HG03064 (cell line): ENCODE results near the gene DNAI7.

Experiments used
- ATAC-seq: cut with Tn5 transposase; IDR thresholded peaks from one replicate; pipeline ENCODE4 v1.9.1; 2021; ENCODE audit warnings: low read depth; ENCODE audit not compliant: unreplicated experiment

Gene DNAI7, protein sequence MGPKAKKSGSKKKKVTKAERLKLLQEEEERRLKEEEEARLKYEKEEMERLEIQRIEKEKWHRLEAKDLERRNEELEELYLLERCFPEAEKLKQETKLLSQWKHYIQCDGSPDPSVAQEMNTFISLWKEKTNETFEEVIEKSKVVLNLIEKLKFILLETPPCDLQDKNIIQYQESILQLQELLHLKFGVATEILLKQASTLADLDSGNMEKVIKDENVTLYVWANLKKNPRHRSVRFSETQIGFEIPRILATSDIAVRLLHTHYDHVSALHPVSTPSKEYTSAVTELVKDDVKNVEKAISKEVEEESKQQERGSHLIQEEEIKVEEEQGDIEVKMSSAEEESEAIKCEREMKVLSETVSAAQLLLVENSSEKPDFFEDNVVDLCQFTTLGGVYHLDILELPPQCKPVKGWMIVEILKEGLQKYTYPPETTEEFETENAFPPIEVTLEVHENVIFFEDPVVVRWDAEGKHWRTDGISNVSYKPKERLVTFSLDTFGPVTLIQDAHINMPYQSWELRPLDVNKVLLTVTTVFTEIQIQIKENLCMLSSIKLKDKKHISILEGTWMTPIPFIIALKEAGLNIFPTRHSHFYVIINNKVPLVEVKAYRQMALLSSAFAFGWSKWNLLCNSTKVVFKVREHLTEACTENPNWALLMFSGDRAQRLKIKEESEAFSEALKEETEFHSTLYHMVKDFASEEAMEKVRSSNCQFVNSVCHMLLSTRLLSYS

GRCh38 chr12:25195056-25195971, at the start of gene DNAI7, which contains the start of gene ETFRF1:
Gene DNAI7 (minus strand): TSS chr12:25195160. CDS start chr12:25195078, 82 bp downstream.
Gene ETFRF1 (plus strand): TSS chr12:25195237. CDS start chr12:25203957, 8,720 bp downstream.
- peak; percentile 93 for ATAC-seq

DNA sequence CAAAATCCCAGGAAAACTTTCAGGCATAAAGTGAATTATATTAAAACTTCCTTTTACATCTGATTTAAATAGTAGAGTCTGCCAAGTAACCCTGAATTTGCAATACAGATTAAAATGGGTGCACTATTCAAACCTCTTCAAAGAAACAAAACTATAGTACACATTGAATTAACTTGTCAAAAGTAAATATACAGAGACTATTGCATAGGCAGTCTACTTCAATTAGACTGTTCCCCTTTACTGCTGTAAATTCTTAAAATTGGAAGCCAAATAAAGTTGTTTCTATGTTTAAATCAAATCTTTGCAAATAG, 48.7 kb upstream of the DNAI7 start:
- ATAC-seq = no peak

DNA sequence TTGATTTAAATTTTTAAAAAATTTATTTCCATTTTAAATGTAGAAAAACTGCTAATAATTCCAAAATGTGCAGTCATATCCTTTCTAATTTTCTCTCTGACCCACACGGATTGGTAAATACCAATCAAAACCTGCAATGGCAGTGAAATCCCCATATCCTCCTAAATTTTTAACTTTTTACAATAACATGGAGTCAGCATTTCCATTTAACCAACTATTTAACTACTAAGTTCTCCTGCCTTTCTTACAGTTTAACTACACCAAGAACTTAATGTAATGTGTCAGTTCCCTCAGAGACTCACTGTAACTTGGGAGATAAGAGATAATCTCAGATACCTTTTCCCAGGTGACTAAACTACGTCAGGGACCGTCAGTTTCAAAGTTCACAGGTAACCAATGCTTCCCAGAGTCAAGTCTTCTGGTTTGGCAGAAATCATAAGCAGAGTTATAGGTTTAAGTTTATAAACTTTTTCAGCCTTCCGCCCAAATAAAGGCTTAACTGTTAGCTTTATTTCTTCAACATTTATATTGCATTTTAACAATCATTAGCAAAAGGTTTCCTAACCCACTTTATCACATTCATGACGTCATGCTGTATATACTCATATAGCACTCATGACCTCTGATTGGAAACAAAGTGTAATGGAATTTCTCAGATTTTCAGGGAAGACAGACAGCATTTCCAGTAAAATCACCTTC, 48.2 kb upstream of the DNAI7 start:
- no peak for ATAC-seq

- ATAC-seq = no peak
These were observed 46.4 kb upstream of the DNAI7 start for GRCh38 chr12:25241167-25242020.

DNA sequence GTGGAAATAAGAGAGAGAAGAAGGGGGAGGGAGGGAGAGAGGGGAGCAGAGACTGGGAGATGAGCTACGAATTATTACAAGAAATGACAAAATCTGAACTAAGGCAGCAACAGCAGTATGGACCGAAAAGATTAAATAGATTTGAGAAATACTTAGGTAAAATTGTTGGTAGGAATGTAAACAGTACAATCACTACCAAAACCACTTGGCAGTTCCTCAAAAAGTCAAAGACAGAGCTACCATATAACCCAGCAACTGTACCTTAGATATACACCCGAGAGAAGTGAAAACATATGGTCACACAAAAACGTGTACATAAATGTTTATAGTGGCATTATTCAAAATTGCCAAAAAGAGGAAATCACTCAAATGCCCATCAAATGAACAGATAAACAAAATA, 41.7 kb upstream of the DNAI7 start:
- no peak for ATAC-seq

GRCh38 chr12:25236190-25236589, 41.2 kb upstream of the DNAI7 start:
- no peak for ATAC-seq

GRCh38 chr12:25213338-25213737, 18.4 kb upstream of the DNAI7 start:
- ATAC-seq = no peak

DNA sequence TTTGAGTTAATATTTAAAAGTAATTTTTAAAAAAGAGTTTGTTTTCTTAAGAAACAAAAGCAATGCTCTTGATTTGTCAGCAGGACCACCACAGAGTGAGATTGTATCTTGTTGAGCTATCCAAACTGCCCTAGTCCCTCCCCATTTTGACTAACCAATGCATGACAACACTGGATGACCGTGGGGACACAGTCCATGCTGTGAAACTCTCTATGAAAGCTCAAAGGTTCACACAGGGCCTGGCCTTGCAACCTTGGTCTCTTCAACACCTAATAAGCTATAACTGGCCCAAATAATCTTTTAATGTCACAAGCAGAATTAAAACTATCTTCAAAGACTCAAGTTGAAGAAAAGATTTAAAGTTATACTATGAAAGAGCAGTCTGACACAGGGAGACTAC, 13.6 kb upstream of the DNAI7 start:
- no peak for ATAC-seq

- ATAC-seq = no peak
These were observed 12.9 kb upstream of the DNAI7 start for GRCh38 chr12:25207846-25208245.

- ATAC-seq = no peak
These were observed 12.5 kb upstream of the DNAI7 start for GRCh38 chr12:25207411-25207810.

DNA sequence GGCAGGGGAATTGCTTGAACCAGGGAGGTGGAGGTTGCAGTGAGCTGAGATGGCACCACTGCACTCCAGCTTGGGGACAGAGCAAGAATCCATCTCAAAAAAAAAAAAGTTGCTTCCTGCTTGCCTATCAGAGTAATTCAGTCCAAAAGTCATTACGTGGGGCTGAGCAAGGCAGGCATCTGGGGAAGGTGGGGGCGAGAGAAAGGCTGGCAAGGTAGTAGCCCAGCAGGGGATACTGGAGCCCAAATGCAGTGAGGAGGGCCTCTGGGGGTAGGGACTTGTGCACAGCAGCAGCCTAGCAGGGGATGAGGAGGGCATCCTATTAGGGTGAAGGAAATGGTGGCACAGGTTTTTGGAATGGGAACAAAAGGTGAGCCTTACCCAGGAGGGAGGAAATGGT, 7.2 kb upstream of the DNAI7 start:
- ATAC-seq = no peak

DNA sequence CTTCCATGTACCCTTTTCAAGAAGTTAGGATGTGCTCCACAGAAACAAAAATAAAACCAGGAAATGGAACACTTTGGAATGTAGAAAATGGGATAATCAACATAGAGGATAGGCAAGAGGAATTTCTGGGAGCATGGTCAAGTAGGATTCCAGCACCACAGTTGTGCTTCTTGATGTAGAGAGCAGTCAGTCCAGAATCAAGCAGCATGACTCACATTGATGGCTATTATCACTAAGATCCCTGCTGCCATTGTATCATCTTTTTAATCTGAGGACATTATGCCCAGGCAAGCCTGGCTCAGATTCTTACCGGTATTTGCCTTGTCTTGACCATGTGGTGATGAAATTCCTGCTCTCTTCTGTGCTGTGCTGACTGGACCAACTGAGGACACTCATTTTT, 5.7 kb upstream of the DNAI7 start:
- no peak for ATAC-seq

DNA sequence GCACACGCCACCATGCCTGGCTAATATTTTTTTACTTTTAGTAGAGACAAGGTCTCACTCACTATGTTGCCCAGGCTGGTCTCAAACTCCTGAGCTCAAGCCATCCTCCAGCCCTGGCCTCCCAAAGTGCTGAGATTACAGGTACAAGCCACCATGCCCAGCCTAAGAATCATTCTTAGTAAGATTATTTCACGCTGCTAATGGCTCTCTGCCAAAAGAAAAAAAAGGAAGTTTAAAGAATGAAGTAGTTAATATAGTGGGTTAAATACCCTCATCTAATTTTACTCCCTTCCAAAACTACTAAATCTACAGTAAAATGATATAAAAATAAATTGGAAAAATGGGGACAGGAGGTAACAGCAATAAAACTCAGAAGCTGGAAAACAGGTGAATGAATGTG, 2.6 kb upstream of the DNAI7 start:
- ATAC-seq = no peak

DNA sequence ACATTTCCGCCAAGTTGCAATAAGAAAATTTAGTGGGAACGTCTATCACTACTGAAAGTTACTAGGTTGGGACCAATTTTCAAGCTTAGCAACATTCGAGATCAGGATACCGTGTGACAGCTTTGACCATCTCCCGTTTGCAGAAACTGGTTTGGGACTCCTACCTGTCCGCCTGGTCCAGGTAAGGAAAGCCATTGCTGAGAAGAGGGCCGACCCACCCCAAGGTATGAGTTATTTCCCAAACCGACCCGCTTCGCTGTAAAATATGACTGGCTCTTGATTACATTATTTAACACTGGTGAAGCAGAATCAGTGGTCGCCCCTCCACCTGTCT, 271 bp downstream of the DNAI7 start:
- ATAC-seq = no peak

GRCh38 chr12:25194214-25194613, 746 bp downstream of the DNAI7 start:
- no peak for ATAC-seq

GRCh38 chr12:25190793-25191192, 4.2 kb downstream of the DNAI7 start:
- no peak for ATAC-seq

- no peak for ATAC-seq
These were observed 5.3 kb downstream of the DNAI7 start for GRCh38 chr12:25189656-25190055.

DNA sequence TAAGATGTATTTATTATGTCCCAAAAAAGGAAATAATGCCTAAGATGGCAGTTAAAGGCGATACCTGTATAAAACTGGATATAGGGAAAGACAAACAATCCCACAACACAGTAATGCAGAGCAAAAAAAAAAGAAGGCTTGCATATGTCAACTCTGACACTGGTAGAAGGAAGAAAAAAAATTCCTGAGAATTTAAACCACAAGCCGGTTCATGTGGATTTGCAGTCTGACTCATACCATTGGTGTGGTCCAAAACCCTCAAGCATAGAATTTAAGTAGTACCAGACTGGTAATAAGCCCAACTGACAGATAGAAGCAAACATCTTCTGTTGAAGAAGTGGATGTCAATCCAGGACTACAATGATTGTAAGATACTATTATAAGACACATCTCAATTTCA, 7.2 kb downstream of the DNAI7 start:
- no peak for ATAC-seq

- ATAC-seq = no peak
These were observed 8.1 kb downstream of the DNAI7 start for GRCh38 chr12:25186788-25187402.
